Epithelial cell of esophagus (primary cell): Measurements from ENCODE around the gene NEU2.

Experiments used
- DNase-seq: peaks from one replicate; pipeline ENCODE4 v3.0.0; 2010; ENCODE audit warnings: low read depth
- H3K4me3 ChIP-seq: 2 replicates; pipeline ENCODE4 v1.5.1; 2011; ENCODE audit warnings: mild to moderate bottlenecking, low read length, control low read depth
- CTCF ChIP-seq: IDR thresholded peaks from 2 replicates; pipeline ENCODE4 v1.5.1; 2011; ENCODE audit warnings: low read depth, mild to moderate bottlenecking, low read length, control low read depth, inconsistent platforms; ENCODE audit not compliant: insufficient read depth; ENCODE audit errors: missing control alignments

Gene NEU2

GRCh38 chr2:233082222-233082930 is 49.9 kb downstream of the NEU2 start:
- no peak for DNase-seq
- TF ChIP-seq CTCF = no peak
- H3K4me3 ChIP-seq = no peak overlapping the region

GRCh38 chr2:233082931-233083755 is 50.7 kb downstream of the NEU2 start:
- no peak for DNase-seq
- no peak for TF ChIP-seq CTCF
- no peak overlapping the region for H3K4me3 ChIP-seq

GRCh38 chr2:233083782-233084181 is 51.3 kb downstream of the NEU2 start:
- no peak for TF ChIP-seq CTCF
- no peak for DNase-seq
- no peak overlapping the region for H3K4me3 ChIP-seq

GRCh38 chr2:233084488-233084887 is 52.0 kb downstream of the NEU2 start:
- no peak for TF ChIP-seq CTCF
- no peak overlapping the region for H3K4me3 ChIP-seq
- peak; percentile 23 for DNase-seq
